GM23338 (cell line): ENCODE results near the gene TPCN2. TPM values are rescaled to one million over a fixed set of nuclear protein-coding genes. Genes with fewer than 3 reads are reported as not detected.

Source experiments
- ATAC-seq: fragments of 200-7000 bp; cut with Tn5 transposase; 3 replicates; pipeline ENCODE4 v1.9.1; 2020
- DNase-seq: peaks from one replicate; pipeline ENCODE4 v3.0.0-alpha.2; 2015; ENCODE audit warnings: low spot score
- H2AFZ ChIP-seq: fragments of 200-600 bp; sonication (generic); 2 replicates; pipeline ENCODE4 v1.8.0; 2016; ENCODE audit warnings: antibody characterized with exemption, mild to moderate bottlenecking, moderate library complexity
- H3F3A ChIP-seq: fragments of 200-600 bp; sonication (generic); replicated peaks from 2 replicates; pipeline ENCODE4 v1.8.0; 2017; ENCODE audit warnings: antibody characterized with exemption, mixed run types, low read depth
- H3K27ac ChIP-seq: fragments of 200-600 bp; sonication (generic); 2 replicates; pipeline ENCODE4 v1.6.1; 2016; ENCODE audit warnings: low read depth
- H3K27me3 ChIP-seq: fragments of 200-600 bp; sonication (generic); 2 replicates; pipeline ENCODE4 v1.8.0; 2016; ENCODE audit warnings: mild to moderate bottlenecking, mixed run types, moderate library complexity; ENCODE audit not compliant: insufficient read depth
- H3K36me3 ChIP-seq: fragments of 200-600 bp; sonication (generic); 2 replicates; pipeline ENCODE4 v1.8.0; 2016; ENCODE audit warnings: mild to moderate bottlenecking; ENCODE audit not compliant: insufficient read depth
- H3K4me1 ChIP-seq: fragments of 200-600 bp; sonication (generic); 2 replicates; pipeline ENCODE4 v1.8.0; 2016; ENCODE audit warnings: mild to moderate bottlenecking, moderate library complexity; ENCODE audit not compliant: insufficient read depth
- H3K4me2 ChIP-seq: fragments of 200-600 bp; sonication (generic); 2 replicates; pipeline ENCODE4 v1.7.1; 2017; ENCODE audit warnings: mixed run types
- H3K4me3 ChIP-seq: fragments of 200-600 bp; sonication (generic); 2 replicates; pipeline ENCODE4 v1.6.1; 2016; ENCODE audit warnings: mixed run types
- H3K79me2 ChIP-seq: fragments of 200-600 bp; sonication (generic); replicated peaks from 2 replicates; pipeline ENCODE4 v1.8.0; 2017; ENCODE audit warnings: mild to moderate bottlenecking; ENCODE audit not compliant: insufficient read depth
- H3K9me2 ChIP-seq: fragments of 200-600 bp; sonication (generic); 2 replicates; pipeline ENCODE4 v1.8.0; 2017; ENCODE audit not compliant: insufficient read depth
- H4K20me1 ChIP-seq: fragments of 200-600 bp; sonication (generic); replicated peaks from 2 replicates; pipeline ENCODE4 v1.8.0; 2017; ENCODE audit warnings: mild to moderate bottlenecking; ENCODE audit not compliant: insufficient read depth
- H3K27ac Mint-ChIP-seq: 2 replicates; pipeline ENCODE4 v1.8.0; 2020; ENCODE audit warnings: inconsistent platforms, mild to moderate bottlenecking, moderate library complexity, mixed read lengths
- H3K27me3 Mint-ChIP-seq: 3 replicates; pipeline ENCODE4 v1.8.0; 2022; ENCODE audit warnings: low read depth, mild to moderate bottlenecking, moderate library complexity, mixed read lengths, inconsistent platforms; ENCODE audit not compliant: insufficient read depth, poor library complexity
- H3K36me3 Mint-ChIP-seq: 3 replicates; pipeline ENCODE4 v1.8.0; 2021; ENCODE audit warnings: low read depth, mild to moderate bottlenecking, inconsistent platforms, moderate library complexity, mixed read lengths
- H3K4me1 Mint-ChIP-seq: 3 replicates; pipeline ENCODE4 v1.8.0; 2020; ENCODE audit warnings: mild to moderate bottlenecking, inconsistent platforms, mixed read lengths
- H3K4me3 Mint-ChIP-seq: 3 replicates; pipeline ENCODE4 v1.8.0; 2021; ENCODE audit warnings: moderate library complexity, mild to moderate bottlenecking, inconsistent platforms, mixed read lengths
- H3K9me3 Mint-ChIP-seq: 3 replicates; pipeline ENCODE4 v1.8.0; 2020; ENCODE audit warnings: moderate library complexity, mild to moderate bottlenecking, inconsistent platforms, mixed read lengths
- CTCF ChIP-seq, 2 experiments: fragments of 200-600 bp in 1 of 2; sonication (generic) in 1 of 2; conservative IDR thresholded peaks; 2 replicates each; pipeline versions ENCODE4 v1.5.1 to v1.6.1; 2016 to 2017; ENCODE audit warnings: antibody characterized with exemption in 2 of 2, low read depth in 2 of 2, mild to moderate bottlenecking in 2 of 2, moderate library complexity in 1 of 2
- ETS1 ChIP-seq: IDR thresholded peaks from 2 replicates; pipeline ENCODE4 v1.6.1; 2016; ENCODE audit warnings: antibody characterized with exemption
- EZH2 ChIP-seq: fragments of 200-600 bp; sonication (generic); IDR thresholded peaks from one replicate; pipeline ENCODE4 v1.8.0; 2017; ENCODE audit warnings: antibody characterized with exemption, mild to moderate bottlenecking, low read depth; ENCODE audit not compliant: unreplicated experiment
- EZH2phosphoT487 ChIP-seq: fragments of 200-600 bp; sonication (generic); IDR thresholded peaks from one replicate; pipeline ENCODE4 v1.8.1; 2018; ENCODE audit warnings: antibody characterized with exemption; ENCODE audit not compliant: unreplicated experiment
- JUNB ChIP-seq: IDR thresholded peaks from one replicate; pipeline ENCODE4 v1.6.1; 2016; ENCODE audit warnings: antibody characterized with exemption; ENCODE audit not compliant: unreplicated experiment
- NANOG ChIP-seq: IDR thresholded peaks from 2 replicates; pipeline ENCODE4 v1.6.1; 2016; ENCODE audit warnings: antibody characterized with exemption, borderline replicate concordance
- POLR2AphosphoS5 ChIP-seq: IDR thresholded peaks from 2 replicates; pipeline ENCODE4 v1.6.1; 2016; ENCODE audit warnings: antibody characterized with exemption, low read depth
- REST ChIP-seq: IDR thresholded peaks from one replicate; pipeline ENCODE4 v1.6.1; 2018; ENCODE audit warnings: antibody characterized with exemption; ENCODE audit not compliant: unreplicated experiment
- STAT1 ChIP-seq: IDR thresholded peaks from one replicate; pipeline ENCODE4 v1.6.1; 2016; ENCODE audit warnings: antibody characterized with exemption; ENCODE audit not compliant: unreplicated experiment
- ZNF114 ChIP-seq: fragments of 250-450 bp; sonication (Bioruptor Pico); IDR thresholded peaks from 2 replicates; pipeline ENCODE4 v1.5.0; 2020; ENCODE audit warnings: mild to moderate bottlenecking, moderate library complexity
- polyA plus RNA-seq: library from polyadenylated mRNA; unstranded; fragments of >200 nt; fragmentation: Nextera tagmentation; extraction: Ambion mirVana; gene quantifications from 2 replicates; pipeline ENCODE4 v1.2.1, GENCODE V29; 2016
- total RNA-seq: library from RNA; depleted of rRNA; stranded (reverse); fragments of >200 nt; shearing (Covaris generic); gene quantifications from 2 replicates; pipeline ENCODE4 v1.2.3, GENCODE V29; 2014

The TPCN2 gene
- total and polyA plus RNA-seq, 2 experiments from 2014 or later: 5.8 to 14.7 TPM

GRCh38 chr11:69157156-69157821 is 108.6 kb downstream of the TPCN2 start:
- Histone ChIP-seq H3K27me3 (no peaks in the 10 kb centered on the region), H3K79me2 (no peaks in the 10 kb centered on the region), H3K9me2 (no peaks in the 10 kb centered on the region), H3K36me3 (no peaks in the 10 kb centered on the region), H4K20me1 (no peaks in the 10 kb centered on the region), H3K4me1 (peaks cover 12% of the 10 kb centered on the region), H2AFZ (0 out of 2 replicates have a peak overlapping the region, but pooled peaks have one; percentile 38), H3F3A (no peaks in the 10 kb centered on the region), H3K27ac (no peak overlapping the region), H3K4me2 (no peak overlapping the region), H3K4me3 (no peak overlapping the region)
- Mint-ChIP-seq H3K4me3 (no peak overlapping the region), H3K27me3 (peaks cover 17% of the 10 kb centered on the region), H3K9me3 (no peaks in the 10 kb centered on the region), H3K4me1 (peaks cover 13% of the 10 kb centered on the region), H3K36me3 (no peaks in the 10 kb centered on the region), H3K27ac (no peak overlapping the region)
- TF ChIP-seq REST (no peak), STAT1 (no peak), ETS1 (no peak), JUNB (no peak), POLR2AphosphoS5 (no peak), NANOG (no peak), EZH2 (no peak), ZNF114 (CRISPR knock-in tag) (no peak), CTCF (conservative IDR thresholded peaks at IDR 0.05; ENCODE audit: low read depth in 2 of 2) (no peak), EZH2phosphoT487 (no peak)
- DNase-seq: peak; percentile 27
- ATAC-seq: peak; percentile 20
